IPS DF 6.9 (cell line): ENCODE data around the gene INPP5D.

Experiments
- DNase-seq: peaks from one replicate; pipeline ENCODE4 v3.0.0-alpha.2; 2013; ENCODE audit warnings: low read depth, low spot score
- H3K27ac ChIP-seq: one replicate; pipeline ENCODE4 v1.5.1; 2013; ENCODE audit warnings: low read length, control low read depth
- H3K27me3 ChIP-seq: 2 replicates; pipeline ENCODE4 v1.6.1; 2013; ENCODE audit warnings: mild to moderate bottlenecking, low read length; ENCODE audit not compliant: control insufficient read depth, insufficient read depth
- H3K36me3 ChIP-seq: 2 replicates; pipeline ENCODE4 v1.6.1; 2013; ENCODE audit warnings: low read length; ENCODE audit not compliant: control insufficient read depth, insufficient read depth
- H3K4me1 ChIP-seq: 2 replicates; pipeline ENCODE4 v1.6.1; 2013; ENCODE audit warnings: low read length; ENCODE audit not compliant: control insufficient read depth, insufficient read depth
- H3K4me3 ChIP-seq: 2 replicates; pipeline ENCODE4 v1.5.1; 2013; ENCODE audit warnings: mild to moderate bottlenecking, low read length
- H3K9me3 ChIP-seq: 2 replicates; pipeline ENCODE4 v1.6.1; 2013; ENCODE audit warnings: low read length, inconsistent platforms; ENCODE audit not compliant: control insufficient read depth, insufficient read depth
- WGBS: extraction: QIAGEN DNeasy Blood & Tissue Kit; methylation state at CpG from one replicate; pipeline ENCODE4 v1.1.7; 2013; ENCODE audit warnings: mixed read lengths, missing lambda C conversion rate; ENCODE audit not compliant: insufficient read length, insufficient coverage; 5-methylcytosine and 5-hydroxymethylcytosine counted together

The INPP5D gene

GRCh38 chr2:233032551-233033320, 27.4 kb upstream of the INPP5D start, which contains the start of gene NEU2:
TSS of gene NEU2 (plus strand) at chr2:233032672. CDS start at chr2:233032672, 0 bp downstream.
- no CpG with 5 or more reads among the region's 13 CpGs for WGBS
- no peak within 1 kb of the TSS for H3K4me3 ChIP-seq
- H3K4me1 ChIP-seq = no peaks in the 10 kb centered on the region
- DNase-seq = no peak
- no peaks in the 10 kb centered on the region for H3K27me3 ChIP-seq
- H3K36me3 ChIP-seq = no peaks in the 10 kb centered on the region
- H3K27ac ChIP-seq = no peak within 1 kb of the TSS
- no peaks in the 10 kb centered on the region for H3K9me3 ChIP-seq

- Histone ChIP-seq H3K27ac (no peak overlapping the region), H3K4me1 (no peaks in the 10 kb centered on the region), H3K4me3 (no peak overlapping the region), H3K36me3 (no peaks in the 10 kb centered on the region), H3K27me3 (no peaks in the 10 kb centered on the region), H3K9me3 (no peaks in the 10 kb centered on the region)
- no CpG with 5 or more reads among the region's 9 CpGs for WGBS
- DNase-seq = no peak
Measured at GRCh38 chr2:233033672-233034071, 26.5 kb upstream of the INPP5D start.

GRCh38 chr2:233034091-233034882, 25.9 kb upstream of the INPP5D start:
- H3K4me3 ChIP-seq = no peak overlapping the region
- no peaks in the 10 kb centered on the region for H3K4me1 ChIP-seq
- no peaks in the 10 kb centered on the region for H3K9me3 ChIP-seq
- no CpG with 5 or more reads among the region's 37 CpGs for WGBS
- no peak overlapping the region for H3K27ac ChIP-seq
- H3K36me3 ChIP-seq = no peaks in the 10 kb centered on the region
- no peaks in the 10 kb centered on the region for H3K27me3 ChIP-seq
- no peak for DNase-seq

DNA sequence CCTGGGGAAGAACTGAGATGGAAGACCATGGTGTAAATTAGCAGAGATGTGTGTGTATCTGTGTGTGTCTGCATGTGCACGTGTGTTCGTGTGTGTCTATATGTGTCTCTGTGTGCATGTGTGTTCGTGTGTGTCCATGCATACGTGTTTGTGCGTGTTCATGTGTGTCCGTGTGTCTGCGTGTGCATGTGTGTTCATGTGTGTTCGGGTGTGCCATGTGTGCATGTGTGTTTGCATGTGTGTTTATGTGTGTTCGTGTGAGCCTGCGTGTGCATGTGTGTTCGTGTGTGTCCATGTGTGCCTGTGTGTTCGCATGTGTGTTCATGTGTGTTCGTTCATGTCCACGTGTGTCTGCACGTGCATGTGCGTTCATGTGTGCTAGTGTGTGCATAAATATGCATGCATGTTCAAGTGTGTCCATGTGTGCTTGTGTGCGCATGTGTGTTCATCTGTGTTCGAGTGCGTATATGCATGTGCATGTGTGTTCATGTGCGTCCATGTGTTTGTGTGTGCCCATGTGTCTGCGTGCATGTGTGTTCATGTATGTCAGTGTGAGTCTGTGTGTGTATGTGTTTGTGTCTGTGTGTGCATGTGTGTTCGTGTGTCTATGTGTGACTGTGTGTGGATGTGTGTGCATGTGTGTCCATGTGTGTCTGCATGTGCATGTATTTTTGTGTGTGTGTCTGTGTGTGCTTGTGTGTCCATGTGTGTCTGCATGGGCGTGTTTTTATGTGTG, 24.5 kb upstream of the INPP5D start:
- Histone ChIP-seq H3K36me3 (no peaks in the 10 kb centered on the region), H3K4me1 (no peaks in the 10 kb centered on the region), H3K27me3 (no peaks in the 10 kb centered on the region), H3K27ac (no peak overlapping the region), H3K9me3 (no peaks in the 10 kb centered on the region), H3K4me3 (no peak overlapping the region)
- no peak for DNase-seq
- no CpG with 5 or more reads among the region's 23 CpGs for WGBS

DNA sequence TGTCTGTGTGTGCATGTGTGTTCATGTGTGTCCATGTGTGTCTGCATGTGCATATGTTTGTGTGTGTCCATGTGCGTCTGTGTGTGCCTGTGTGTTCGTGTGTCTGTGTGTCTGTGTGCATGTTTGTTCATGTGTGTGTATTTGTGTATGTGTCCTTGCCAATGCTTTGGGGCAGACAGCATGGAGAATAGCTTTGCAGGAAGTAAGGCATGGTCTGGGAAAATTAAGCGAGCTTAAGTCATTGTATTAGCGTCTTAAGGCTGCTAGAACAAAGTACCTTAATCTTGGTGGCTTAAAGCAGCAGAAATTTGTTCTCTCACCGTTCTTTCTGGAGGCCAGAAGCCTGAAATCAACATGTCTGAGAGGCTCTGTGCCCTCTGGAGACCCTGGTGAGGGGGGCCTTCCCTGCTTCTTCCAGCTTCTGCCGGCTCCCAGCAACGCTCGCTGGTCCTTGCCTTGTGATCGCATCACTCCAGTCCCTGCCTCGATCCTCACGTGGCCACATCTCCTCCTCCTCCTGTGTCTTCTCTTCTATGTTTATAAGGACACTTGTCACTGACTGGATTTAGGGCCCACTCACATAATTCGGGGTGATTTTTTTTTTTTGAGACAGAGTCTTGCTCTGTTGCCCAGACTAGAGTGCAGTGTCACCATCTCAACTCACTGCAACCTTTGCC, 23.8 kb upstream of the INPP5D start:
- H3K4me1 ChIP-seq = no peaks in the 10 kb centered on the region
- H3K27me3 ChIP-seq = no peaks in the 10 kb centered on the region
- H3K36me3 ChIP-seq = no peaks in the 10 kb centered on the region
- no peak overlapping the region for H3K27ac ChIP-seq
- no peak overlapping the region for H3K4me3 ChIP-seq
- DNase-seq = no peak
- H3K9me3 ChIP-seq = no peaks in the 10 kb centered on the region
- no CpG with 5 or more reads among the region's 12 CpGs for WGBS

GRCh38 chr2:233037078-233037477, 23.1 kb upstream of the INPP5D start:
- no peaks in the 10 kb centered on the region for H3K36me3 ChIP-seq
- H3K4me3 ChIP-seq = no peak overlapping the region
- DNase-seq = no peak
- H3K4me1 ChIP-seq = no peaks in the 10 kb centered on the region
- no peaks in the 10 kb centered on the region for H3K9me3 ChIP-seq
- H3K27ac ChIP-seq = no peak overlapping the region
- no CpG with 5 or more reads among the region's 2 CpGs for WGBS
- no peaks in the 10 kb centered on the region for H3K27me3 ChIP-seq

DNA sequence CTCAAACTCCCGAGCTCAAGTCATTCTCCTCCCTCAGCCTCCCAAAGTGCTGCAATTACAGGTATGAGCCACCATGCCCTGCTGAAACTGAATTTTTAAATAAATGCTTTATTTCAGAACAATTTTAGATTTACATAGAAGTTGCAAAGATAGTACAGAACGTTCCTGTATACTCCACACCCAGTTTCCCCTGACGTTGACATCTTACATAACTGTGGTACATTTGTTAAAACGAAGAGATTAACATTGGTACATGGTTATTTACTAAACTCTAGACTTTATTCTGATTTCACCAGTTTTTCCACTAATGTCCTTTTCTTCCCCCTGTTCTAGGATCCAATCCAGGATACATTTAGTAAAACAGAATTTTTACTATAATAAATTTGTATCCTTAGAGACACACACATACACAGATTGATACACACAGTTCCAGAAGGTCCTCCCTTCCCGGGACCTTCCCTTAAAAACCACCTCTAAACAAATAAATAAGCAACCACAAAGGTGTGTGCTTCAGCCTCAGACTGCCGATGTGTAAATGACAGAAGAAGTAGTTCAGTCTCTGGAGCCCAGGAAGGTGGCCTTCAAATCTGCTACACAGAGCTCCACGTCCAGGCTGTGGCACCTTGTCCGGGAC, 20.8 kb upstream of the INPP5D start:
- H3K9me3 ChIP-seq = no peaks in the 10 kb centered on the region
- no peaks in the 10 kb centered on the region for H3K4me1 ChIP-seq
- DNase-seq = no peak
- no peaks in the 10 kb centered on the region for H3K27me3 ChIP-seq
- no CpG with 5 or more reads among the region's 8 CpGs for WGBS
- no peak overlapping the region for H3K4me3 ChIP-seq
- no peak overlapping the region for H3K27ac ChIP-seq
- H3K36me3 ChIP-seq = no peaks in the 10 kb centered on the region

DNA sequence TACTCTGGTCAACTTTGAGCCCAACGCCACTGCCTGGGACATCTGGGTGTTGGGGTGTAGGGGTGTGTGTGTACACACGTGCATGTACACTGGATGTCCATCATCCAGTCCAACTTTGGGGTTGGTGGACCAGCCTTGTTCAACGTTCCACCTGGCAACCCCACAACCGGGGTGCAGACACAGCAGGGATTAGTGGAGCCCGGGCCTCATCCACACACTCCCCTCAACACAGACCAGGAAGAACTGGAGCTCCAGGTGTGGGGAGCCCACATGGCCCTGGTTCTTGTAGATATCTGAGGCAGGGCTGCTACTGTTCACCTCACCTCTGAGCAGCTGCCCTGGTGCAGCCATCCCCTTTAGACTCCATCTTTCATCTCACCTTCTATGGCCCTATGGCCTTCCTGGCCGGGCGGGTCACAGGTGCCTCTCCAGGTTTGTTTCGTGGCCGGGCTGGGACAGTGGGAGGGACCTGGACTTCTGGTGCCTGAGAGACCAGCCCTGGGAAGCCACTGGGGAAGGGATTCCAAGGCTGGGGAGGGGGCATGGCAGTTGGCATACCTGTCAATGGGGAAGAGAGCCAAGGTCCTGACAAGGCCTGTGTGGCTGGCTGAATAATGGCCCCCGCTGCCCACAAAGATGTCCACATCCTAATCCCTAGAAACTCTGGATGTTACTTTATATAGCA, 20.2 kb upstream of the INPP5D start:
- Histone ChIP-seq H3K4me1 (no peaks in the 10 kb centered on the region), H3K9me3 (no peaks in the 10 kb centered on the region), H3K27me3 (no peaks in the 10 kb centered on the region), H3K36me3 (no peaks in the 10 kb centered on the region), H3K27ac (no peak overlapping the region), H3K4me3 (no peak overlapping the region)
- WGBS = no CpG with 5 or more reads among the region's 10 CpGs
- no peak for DNase-seq

- Histone ChIP-seq H3K36me3 (no peaks in the 10 kb centered on the region), H3K4me1 (no peaks in the 10 kb centered on the region), H3K27ac (no peak overlapping the region), H3K4me3 (no peak overlapping the region), H3K27me3 (no peaks in the 10 kb centered on the region), H3K9me3 (no peaks in the 10 kb centered on the region)
- no peak for DNase-seq
- no CpG with 5 or more reads among the region's 4 CpGs for WGBS
Measured at GRCh38 chr2:233040571-233040970, 19.6 kb upstream of the INPP5D start.
